Neutrophil (primary cell): ENCODE results near the gene RHBG.

Source experiments
- H3K27ac ChIP-seq: fragments of 200-600 bp; sonication (generic); 2 replicates; pipeline ENCODE4 v1.5.1; 2016; ENCODE audit warnings: mild to moderate bottlenecking, moderate library complexity
- H3K27me3 ChIP-seq: fragments of 200-600 bp; sonication (generic); 2 replicates; pipeline ENCODE4 v1.6.0; 2016; ENCODE audit warnings: mild to moderate bottlenecking
- H3K36me3 ChIP-seq: fragments of 200-600 bp; sonication (generic); 2 replicates; pipeline ENCODE4 v1.5.1; 2017
- H3K4me1 ChIP-seq, 2 experiments: fragments of 200-600 bp in 1 of 2; sonication (generic) in 1 of 2; 1 replicate in 1 of 2; 2 replicates in 1 of 2; pipeline versions ENCODE4 v1.5.1 to v1.6.1; 2013 to 2016; ENCODE audit warnings: low read depth in 1 of 2, low read length in 1 of 2, mild to moderate bottlenecking in 1 of 2, moderate library complexity in 1 of 2; ENCODE audit not compliant: control insufficient read depth in 1 of 2, insufficient read depth in 1 of 2
- H3K4me3 ChIP-seq, 2 experiments: fragments of 200-600 bp in 1 of 2; sonication (generic) in 1 of 2; 1 replicate in 1 of 2; 2 replicates in 1 of 2; pipeline ENCODE4 v1.5.1; 2013 to 2016; ENCODE audit warnings: low read depth in 1 of 2, low read length in 1 of 2, mild to moderate bottlenecking in 1 of 2, moderate library complexity in 1 of 2
- H3K9me3 ChIP-seq: fragments of 200-600 bp; sonication (generic); 2 replicates; pipeline ENCODE4 v1.5.1; 2016
- TF ChIP-seq, protein P1 (sequence below): fragments of 200-600 bp; sonication (generic); IDR thresholded peaks from 2 replicates; pipeline ENCODE4 v1.5.1; 2016; ENCODE audit warnings: antibody characterized with exemption

RHBG gene

GRCh38 chr1:156431769-156432668, 63.0 kb downstream of the RHBG start:
- Histone ChIP-seq H3K4me3 (no peak overlapping the region), H3K9me3 (no peaks in the 10 kb centered on the region), H3K4me1 (peaks cover 8 to 11% of the 10 kb centered on the region in 2 experiments), H3K27ac (no peak overlapping the region), H3K36me3 (no peaks in the 10 kb centered on the region), H3K27me3 (peaks cover 100% of the 10 kb centered on the region)
- TF ChIP-seq, protein P1, sequence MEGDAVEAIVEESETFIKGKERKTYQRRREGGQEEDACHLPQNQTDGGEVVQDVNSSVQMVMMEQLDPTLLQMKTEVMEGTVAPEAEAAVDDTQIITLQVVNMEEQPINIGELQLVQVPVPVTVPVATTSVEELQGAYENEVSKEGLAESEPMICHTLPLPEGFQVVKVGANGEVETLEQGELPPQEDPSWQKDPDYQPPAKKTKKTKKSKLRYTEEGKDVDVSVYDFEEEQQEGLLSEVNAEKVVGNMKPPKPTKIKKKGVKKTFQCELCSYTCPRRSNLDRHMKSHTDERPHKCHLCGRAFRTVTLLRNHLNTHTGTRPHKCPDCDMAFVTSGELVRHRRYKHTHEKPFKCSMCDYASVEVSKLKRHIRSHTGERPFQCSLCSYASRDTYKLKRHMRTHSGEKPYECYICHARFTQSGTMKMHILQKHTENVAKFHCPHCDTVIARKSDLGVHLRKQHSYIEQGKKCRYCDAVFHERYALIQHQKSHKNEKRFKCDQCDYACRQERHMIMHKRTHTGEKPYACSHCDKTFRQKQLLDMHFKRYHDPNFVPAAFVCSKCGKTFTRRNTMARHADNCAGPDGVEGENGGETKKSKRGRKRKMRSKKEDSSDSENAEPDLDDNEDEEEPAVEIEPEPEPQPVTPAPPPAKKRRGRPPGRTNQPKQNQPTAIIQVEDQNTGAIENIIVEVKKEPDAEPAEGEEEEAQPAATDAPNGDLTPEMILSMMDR: no peak

GRCh38 chr1:156432669-156433018, 63.6 kb downstream of the RHBG start:
- Histone ChIP-seq H3K36me3 (no peaks in the 10 kb centered on the region), H3K27ac (no peak overlapping the region), H3K4me3 (no peak overlapping the region), H3K4me1 (peaks cover 8 to 11% of the 10 kb centered on the region in 2 experiments), H3K9me3 (no peaks in the 10 kb centered on the region), H3K27me3 (peaks cover 100% of the 10 kb centered on the region)
- TF ChIP-seq, protein P1: no peak

- no peak overlapping the region for H3K27ac ChIP-seq
- no peaks in the 10 kb centered on the region for H3K36me3 ChIP-seq
- TF ChIP-seq, protein P1: no peak
- peaks cover 8 to 11% of the 10 kb centered on the region in 2 experiments for H3K4me1 ChIP-seq
- H3K4me3 ChIP-seq: no peak overlapping the region
- peaks cover 100% of the 10 kb centered on the region for H3K27me3 ChIP-seq
- H3K9me3 ChIP-seq: no peaks in the 10 kb centered on the region
Measured at GRCh38 chr1:156433032-156433431, 64.0 kb downstream of the RHBG start.

GRCh38 chr1:156433602-156434001, 64.6 kb downstream of the RHBG start:
- no peak overlapping the region for H3K4me3 ChIP-seq
- H3K9me3 ChIP-seq: no peaks in the 10 kb centered on the region
- peaks cover 100% of the 10 kb centered on the region for H3K27me3 ChIP-seq
- peaks cover 8 to 11% of the 10 kb centered on the region in 2 experiments for H3K4me1 ChIP-seq
- H3K27ac ChIP-seq: no peak overlapping the region
- no peaks in the 10 kb centered on the region for H3K36me3 ChIP-seq
- TF ChIP-seq, protein P1: no peak
